ENCODE results near the gene SSTR3.

SSTR3 gene

DNA sequence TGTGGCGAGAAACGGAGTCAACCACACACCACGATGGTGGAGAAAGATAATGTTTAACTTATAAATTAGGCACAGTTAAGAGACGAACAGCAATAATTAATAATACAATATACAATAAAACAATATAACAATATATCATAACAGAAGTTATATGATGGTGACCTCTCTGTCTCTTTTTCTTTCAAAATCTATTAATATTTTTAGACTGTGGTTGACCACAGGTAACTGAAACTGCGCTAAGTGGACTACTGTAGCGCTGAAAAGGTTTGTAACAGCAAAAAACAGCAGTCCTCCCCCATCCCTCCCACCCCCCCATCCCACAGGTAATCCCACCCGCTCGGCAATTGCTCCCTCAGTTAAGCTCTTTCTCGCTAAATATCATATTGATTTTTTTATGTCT lies 3.6 kb upstream of the SSTR3 start:
- no peak overlapping the region for H3K27ac Mint-ChIP-seq
- TF ChIP-seq, protein P1, sequence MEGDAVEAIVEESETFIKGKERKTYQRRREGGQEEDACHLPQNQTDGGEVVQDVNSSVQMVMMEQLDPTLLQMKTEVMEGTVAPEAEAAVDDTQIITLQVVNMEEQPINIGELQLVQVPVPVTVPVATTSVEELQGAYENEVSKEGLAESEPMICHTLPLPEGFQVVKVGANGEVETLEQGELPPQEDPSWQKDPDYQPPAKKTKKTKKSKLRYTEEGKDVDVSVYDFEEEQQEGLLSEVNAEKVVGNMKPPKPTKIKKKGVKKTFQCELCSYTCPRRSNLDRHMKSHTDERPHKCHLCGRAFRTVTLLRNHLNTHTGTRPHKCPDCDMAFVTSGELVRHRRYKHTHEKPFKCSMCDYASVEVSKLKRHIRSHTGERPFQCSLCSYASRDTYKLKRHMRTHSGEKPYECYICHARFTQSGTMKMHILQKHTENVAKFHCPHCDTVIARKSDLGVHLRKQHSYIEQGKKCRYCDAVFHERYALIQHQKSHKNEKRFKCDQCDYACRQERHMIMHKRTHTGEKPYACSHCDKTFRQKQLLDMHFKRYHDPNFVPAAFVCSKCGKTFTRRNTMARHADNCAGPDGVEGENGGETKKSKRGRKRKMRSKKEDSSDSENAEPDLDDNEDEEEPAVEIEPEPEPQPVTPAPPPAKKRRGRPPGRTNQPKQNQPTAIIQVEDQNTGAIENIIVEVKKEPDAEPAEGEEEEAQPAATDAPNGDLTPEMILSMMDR (IDR thresholded peaks at IDR 0.05) = no peak
- H3K4me3 Mint-ChIP-seq = no peak overlapping the region
- no peaks in the 10 kb centered on the region for H3K36me3 Mint-ChIP-seq (ENCODE audit: low read depth)
- no peak for DNase-seq
- no peaks in the 10 kb centered on the region for H3K9me3 Mint-ChIP-seq
- H3K4me1 Mint-ChIP-seq = peaks cover 52% of the 10 kb centered on the region
- peaks cover 50% of the 10 kb centered on the region for H3K27me3 Mint-ChIP-seq (ENCODE audit: low read depth, poor library complexity)

DNA sequence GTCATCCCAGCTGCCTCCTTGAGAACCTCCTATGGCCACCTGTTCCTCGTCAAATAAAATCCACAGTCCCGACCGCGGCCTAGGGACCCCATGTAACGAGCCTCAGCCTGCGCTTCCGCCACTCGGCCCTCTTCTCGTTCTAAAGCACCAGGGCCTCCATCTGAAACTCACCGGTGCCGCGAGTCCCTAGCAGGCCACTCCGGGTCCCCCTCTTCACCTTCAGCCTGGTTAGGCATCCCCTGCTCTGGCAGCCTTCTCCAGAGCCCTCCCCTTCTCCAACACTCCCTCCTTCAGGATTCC lies 2.4 kb upstream of the SSTR3 start:
- Mint-ChIP-seq H3K4me3 (no peak overlapping the region), H3K36me3 (ENCODE audit: low read depth) (no peaks in the 10 kb centered on the region), H3K27me3 (ENCODE audit: low read depth, poor library complexity) (peaks cover 53% of the 10 kb centered on the region), H3K9me3 (no peaks in the 10 kb centered on the region), H3K27ac (no peak overlapping the region), H3K4me1 (peaks cover 56% of the 10 kb centered on the region)
- peak; percentile 3 for DNase-seq
- TF ChIP-seq, protein P1 (IDR thresholded peaks at IDR 0.05) = no peak

- Mint-ChIP-seq H3K36me3 (ENCODE audit: low read depth) (no peaks in the 10 kb centered on the region), H3K9me3 (no peaks in the 10 kb centered on the region), H3K27me3 (ENCODE audit: low read depth, poor library complexity) (peaks cover 50% of the 10 kb centered on the region), H3K4me1 (peaks cover 54% of the 10 kb centered on the region), H3K4me3 (no peak overlapping the region), H3K27ac (no peak overlapping the region)
- DNase-seq = no peak
- TF ChIP-seq, protein P1 (IDR thresholded peaks at IDR 0.05) = no peak
Measured at GRCh38 chr22:37213941-37214730, 1.9 kb upstream of the SSTR3 start.

DNA sequence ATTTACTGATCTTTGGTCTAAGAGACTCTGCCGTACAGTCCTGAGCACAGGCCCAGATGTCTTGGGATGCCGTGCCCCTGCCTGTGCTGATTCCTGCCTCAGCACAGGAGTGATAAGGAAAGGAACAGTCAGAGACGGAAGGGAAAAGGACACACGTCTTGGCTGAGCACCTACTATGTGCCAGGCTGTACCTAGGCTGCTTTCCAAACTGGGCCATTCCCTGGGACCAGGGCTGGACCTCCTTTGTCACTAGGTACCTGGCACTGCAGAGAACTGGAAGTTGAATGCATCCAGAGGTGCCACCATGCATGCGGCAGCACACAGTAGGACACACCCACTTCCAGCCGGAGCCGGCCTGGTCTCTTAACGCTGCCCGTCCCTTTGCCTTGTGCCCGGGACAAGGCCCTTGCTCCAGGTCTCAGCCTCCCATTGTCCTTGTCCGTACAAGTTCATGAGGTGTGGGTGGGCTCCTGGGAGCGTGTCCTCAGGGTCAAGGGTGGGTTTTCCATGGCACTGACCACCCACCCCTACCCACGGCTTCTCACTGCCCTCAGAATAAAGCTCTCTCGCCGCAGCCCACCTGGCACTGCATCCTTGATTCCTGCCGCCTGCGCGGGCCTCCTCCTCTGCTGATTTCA lies 1.1 kb upstream of the SSTR3 start:
- no peaks in the 10 kb centered on the region for H3K36me3 Mint-ChIP-seq (ENCODE audit: low read depth)
- peaks cover 57% of the 10 kb centered on the region for H3K4me1 Mint-ChIP-seq
- TF ChIP-seq, protein P1 (IDR thresholded peaks at IDR 0.05) = no peak
- H3K27me3 Mint-ChIP-seq (ENCODE audit: low read depth, poor library complexity) = peaks cover 43% of the 10 kb centered on the region
- no peaks in the 10 kb centered on the region for H3K9me3 Mint-ChIP-seq
- DNase-seq = no peak
- no peak overlapping the region for H3K27ac Mint-ChIP-seq
- no peak overlapping the region for H3K4me3 Mint-ChIP-seq

- no peak for DNase-seq
- peaks cover 67% of the 10 kb centered on the region for H3K4me1 Mint-ChIP-seq
- no peaks in the 10 kb centered on the region for H3K9me3 Mint-ChIP-seq
Measured at GRCh38 chr22:37211866-37212173, 457 bp downstream of the SSTR3 start.

More at GRCh38 chr22:37211866-37212173, 457 bp downstream of the SSTR3 start:
- Mint-ChIP-seq H3K27me3 (ENCODE audit: low read depth, poor library complexity) (peaks cover 34% of the 10 kb centered on the region), H3K36me3 (ENCODE audit: low read depth) (no peaks in the 10 kb centered on the region), H3K27ac (no peak overlapping the region), H3K4me3 (peak overlapping the region; percentile 58)
- TF ChIP-seq, protein P1 (IDR thresholded peaks at IDR 0.05) = no peak
